HEK293 (cell line): Measurements from ENCODE around the gene ATOH8.

Experiments
- CTCF ChIP-seq: fragments of 450-650 bp; formaldehyde crosslinking; IDR thresholded peaks from 2 replicates; pipeline ENCODE4 v1.5.1; 2016; ENCODE audit warnings: missing biosample characterization, missing genetic modification characterization
- IKZF3 ChIP-seq: fragments of 450-650 bp; IDR thresholded peaks from 2 replicates; pipeline ENCODE4 v1.5.0; 2018; ENCODE audit warnings: missing biosample characterization, mild to moderate bottlenecking, missing genetic modification characterization, moderate library complexity
- ZNF114 ChIP-seq: fragments of 450-650 bp; formaldehyde crosslinking; IDR thresholded peaks from 2 replicates; pipeline ENCODE4 v1.5.0; 2017; ENCODE audit warnings: missing biosample characterization, missing genetic modification characterization
- ZNF274 ChIP-seq, 2 experiments: fragments of 200-500 bp in 1 of 2; fragments of 450-650 bp in 1 of 2; sonication (Bioruptor generic) in 1 of 2; formaldehyde crosslinking in 1 of 2; IDR thresholded peaks; 2 replicates each; pipeline versions ENCODE4 v1.5.1 to v1.6.1; 2014 to 2016; ENCODE audit warnings: borderline replicate concordance in 1 of 2, inconsistent platforms in 1 of 2, low read length in 1 of 2, missing biosample characterization in 1 of 2, missing genetic modification characterization in 1 of 2
- ZNF362 ChIP-seq: fragments of 450-650 bp; formaldehyde crosslinking; IDR thresholded peaks from 2 replicates; pipeline ENCODE4 v1.5.1; 2016; ENCODE audit warnings: missing biosample characterization, missing genetic modification characterization
- ZNF501 ChIP-seq: fragments of 450-650 bp; formaldehyde crosslinking; IDR thresholded peaks from 2 replicates; pipeline ENCODE4 v1.5.1; 2016; ENCODE audit warnings: missing biosample characterization, missing genetic modification characterization
- ZNF558 ChIP-seq: fragments of 450-650 bp; formaldehyde crosslinking; IDR thresholded peaks from 2 replicates; pipeline ENCODE4 v1.5.1; 2016; ENCODE audit warnings: missing biosample characterization, missing genetic modification characterization
- TF ChIP-seq, protein P1 (sequence below): sonication (generic); formaldehyde crosslinking; IDR thresholded peaks from 2 replicates; pipeline ENCODE4 v1.8.1; 2022; ENCODE audit warnings: mild to moderate bottlenecking, moderate library complexity, missing genetic modification reagents
- TF ChIP-seq, protein P2 (sequence below): fragments of 450-650 bp; formaldehyde crosslinking; IDR thresholded peaks from 2 replicates; pipeline ENCODE4 v1.5.1; 2016; ENCODE audit warnings: missing biosample characterization, missing genetic modification characterization
- TF ChIP-seq, protein P3 (sequence below): fragments of 450-650 bp; formaldehyde crosslinking; IDR thresholded peaks from 2 replicates; pipeline ENCODE4 v1.5.1; 2016; ENCODE audit warnings: missing biosample characterization, missing genetic modification characterization
- TF ChIP-seq, protein P4 (sequence below): fragments of 450-650 bp; formaldehyde crosslinking; IDR thresholded peaks from 2 replicates; pipeline ENCODE4 v1.5.0; 2017; ENCODE audit warnings: missing biosample characterization, missing genetic modification characterization, borderline replicate concordance
- TF ChIP-seq, protein P5 (sequence below): fragments of 450-650 bp; formaldehyde crosslinking; IDR thresholded peaks from 2 replicates; pipeline ENCODE4 v1.5.1; 2016; ENCODE audit warnings: missing biosample characterization, missing genetic modification characterization

DNA sequence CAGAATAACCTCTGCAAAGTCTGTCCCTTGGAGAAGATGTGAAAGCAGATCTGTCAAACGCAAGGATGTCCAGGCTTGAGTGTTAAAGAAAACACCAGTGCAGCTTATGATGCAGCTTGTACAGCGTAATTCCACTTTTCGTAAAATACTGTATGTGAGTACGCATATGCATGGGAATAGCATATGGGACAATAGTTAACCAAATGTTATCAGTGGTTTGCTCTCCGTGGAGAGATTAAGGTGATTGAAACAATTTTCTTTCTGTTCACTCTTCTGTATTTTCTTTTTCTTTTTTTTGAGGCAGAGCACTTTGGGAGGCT is 27.2 kb downstream of the ATOH8 start:
- TF ChIP-seq ZNF558 (no peak), CTCF (tag by site-specific recombination) (no peak), ZNF501 (tag by site-specific recombination) (no peak), IKZF3 (tag by site-specific recombination) (no peak), ZNF362 (no peak), ZNF274 (IDR thresholded peaks at IDR 0.05; ENCODE audit: low read length) (no peak), ZNF274 (tag by site-specific recombination; IDR thresholded peaks at IDR 0.05; ENCODE audit: borderline replicate concordance) (no peak), ZNF114 (tag by site-specific recombination) (no peak)
- TF ChIP-seq, protein P1, sequence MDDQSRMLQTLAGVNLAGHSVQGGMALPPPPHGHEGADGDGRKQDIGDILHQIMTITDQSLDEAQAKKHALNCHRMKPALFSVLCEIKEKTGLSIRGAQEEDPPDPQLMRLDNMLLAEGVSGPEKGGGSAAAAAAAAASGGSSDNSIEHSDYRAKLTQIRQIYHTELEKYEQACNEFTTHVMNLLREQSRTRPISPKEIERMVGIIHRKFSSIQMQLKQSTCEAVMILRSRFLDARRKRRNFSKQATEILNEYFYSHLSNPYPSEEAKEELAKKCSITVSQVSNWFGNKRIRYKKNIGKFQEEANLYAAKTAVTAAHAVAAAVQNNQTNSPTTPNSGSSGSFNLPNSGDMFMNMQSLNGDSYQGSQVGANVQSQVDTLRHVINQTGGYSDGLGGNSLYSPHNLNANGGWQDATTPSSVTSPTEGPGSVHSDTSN (CRISPR knock-in tag) = no peak
- TF ChIP-seq, protein P2, sequence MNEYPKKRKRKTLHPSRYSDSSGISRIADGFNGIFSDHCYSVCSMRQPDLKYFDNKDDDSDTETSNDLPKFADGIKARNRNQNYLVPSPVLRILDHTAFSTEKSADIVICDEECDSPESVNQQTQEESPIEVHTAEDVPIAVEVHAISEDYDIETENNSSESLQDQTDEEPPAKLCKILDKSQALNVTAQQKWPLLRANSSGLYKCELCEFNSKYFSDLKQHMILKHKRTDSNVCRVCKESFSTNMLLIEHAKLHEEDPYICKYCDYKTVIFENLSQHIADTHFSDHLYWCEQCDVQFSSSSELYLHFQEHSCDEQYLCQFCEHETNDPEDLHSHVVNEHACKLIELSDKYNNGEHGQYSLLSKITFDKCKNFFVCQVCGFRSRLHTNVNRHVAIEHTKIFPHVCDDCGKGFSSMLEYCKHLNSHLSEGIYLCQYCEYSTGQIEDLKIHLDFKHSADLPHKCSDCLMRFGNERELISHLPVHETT (tag by site-specific recombination) = no peak
- TF ChIP-seq, protein P3, sequence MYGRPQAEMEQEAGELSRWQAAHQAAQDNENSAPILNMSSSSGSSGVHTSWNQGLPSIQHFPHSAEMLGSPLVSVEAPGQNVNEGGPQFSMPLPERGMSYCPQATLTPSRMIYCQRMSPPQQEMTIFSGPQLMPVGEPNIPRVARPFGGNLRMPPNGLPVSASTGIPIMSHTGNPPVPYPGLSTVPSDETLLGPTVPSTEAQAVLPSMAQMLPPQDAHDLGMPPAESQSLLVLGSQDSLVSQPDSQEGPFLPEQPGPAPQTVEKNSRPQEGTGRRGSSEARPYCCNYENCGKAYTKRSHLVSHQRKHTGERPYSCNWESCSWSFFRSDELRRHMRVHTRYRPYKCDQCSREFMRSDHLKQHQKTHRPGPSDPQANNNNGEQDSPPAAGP (tag by site-specific recombination) = no peak
- TF ChIP-seq, protein P4, sequence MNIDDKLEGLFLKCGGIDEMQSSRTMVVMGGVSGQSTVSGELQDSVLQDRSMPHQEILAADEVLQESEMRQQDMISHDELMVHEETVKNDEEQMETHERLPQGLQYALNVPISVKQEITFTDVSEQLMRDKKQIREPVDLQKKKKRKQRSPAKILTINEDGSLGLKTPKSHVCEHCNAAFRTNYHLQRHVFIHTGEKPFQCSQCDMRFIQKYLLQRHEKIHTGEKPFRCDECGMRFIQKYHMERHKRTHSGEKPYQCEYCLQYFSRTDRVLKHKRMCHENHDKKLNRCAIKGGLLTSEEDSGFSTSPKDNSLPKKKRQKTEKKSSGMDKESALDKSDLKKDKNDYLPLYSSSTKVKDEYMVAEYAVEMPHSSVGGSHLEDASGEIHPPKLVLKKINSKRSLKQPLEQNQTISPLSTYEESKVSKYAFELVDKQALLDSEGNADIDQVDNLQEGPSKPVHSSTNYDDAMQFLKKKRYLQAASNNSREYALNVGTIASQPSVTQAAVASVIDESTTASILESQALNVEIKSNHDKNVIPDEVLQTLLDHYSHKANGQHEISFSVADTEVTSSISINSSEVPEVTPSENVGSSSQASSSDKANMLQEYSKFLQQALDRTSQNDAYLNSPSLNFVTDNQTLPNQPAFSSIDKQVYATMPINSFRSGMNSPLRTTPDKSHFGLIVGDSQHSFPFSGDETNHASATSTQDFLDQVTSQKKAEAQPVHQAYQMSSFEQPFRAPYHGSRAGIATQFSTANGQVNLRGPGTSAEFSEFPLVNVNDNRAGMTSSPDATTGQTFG (tag by site-specific recombination) = no peak
- TF ChIP-seq, protein P5, sequence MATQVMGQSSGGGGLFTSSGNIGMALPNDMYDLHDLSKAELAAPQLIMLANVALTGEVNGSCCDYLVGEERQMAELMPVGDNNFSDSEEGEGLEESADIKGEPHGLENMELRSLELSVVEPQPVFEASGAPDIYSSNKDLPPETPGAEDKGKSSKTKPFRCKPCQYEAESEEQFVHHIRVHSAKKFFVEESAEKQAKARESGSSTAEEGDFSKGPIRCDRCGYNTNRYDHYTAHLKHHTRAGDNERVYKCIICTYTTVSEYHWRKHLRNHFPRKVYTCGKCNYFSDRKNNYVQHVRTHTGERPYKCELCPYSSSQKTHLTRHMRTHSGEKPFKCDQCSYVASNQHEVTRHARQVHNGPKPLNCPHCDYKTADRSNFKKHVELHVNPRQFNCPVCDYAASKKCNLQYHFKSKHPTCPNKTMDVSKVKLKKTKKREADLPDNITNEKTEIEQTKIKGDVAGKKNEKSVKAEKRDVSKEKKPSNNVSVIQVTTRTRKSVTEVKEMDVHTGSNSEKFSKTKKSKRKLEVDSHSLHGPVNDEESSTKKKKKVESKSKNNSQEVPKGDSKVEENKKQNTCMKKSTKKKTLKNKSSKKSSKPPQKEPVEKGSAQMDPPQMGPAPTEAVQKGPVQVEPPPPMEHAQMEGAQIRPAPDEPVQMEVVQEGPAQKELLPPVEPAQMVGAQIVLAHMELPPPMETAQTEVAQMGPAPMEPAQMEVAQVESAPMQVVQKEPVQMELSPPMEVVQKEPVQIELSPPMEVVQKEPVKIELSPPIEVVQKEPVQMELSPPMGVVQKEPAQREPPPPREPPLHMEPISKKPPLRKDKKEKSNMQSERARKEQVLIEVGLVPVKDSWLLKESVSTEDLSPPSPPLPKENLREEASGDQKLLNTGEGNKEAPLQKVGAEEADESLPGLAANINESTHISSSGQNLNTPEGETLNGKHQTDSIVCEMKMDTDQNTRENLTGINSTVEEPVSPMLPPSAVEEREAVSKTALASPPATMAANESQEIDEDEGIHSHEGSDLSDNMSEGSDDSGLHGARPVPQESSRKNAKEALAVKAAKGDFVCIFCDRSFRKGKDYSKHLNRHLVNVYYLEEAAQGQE = no peak
